Muscle layer of duodenum (tissue), 2 donors: ENCODE results near the gene G3BP2.

Source experiments
- H3K27ac ChIP-seq: one replicate; pipeline ENCODE4 v1.7.0; 2013; ENCODE audit warnings: mild to moderate bottlenecking, low read length
- H3K27me3 ChIP-seq: one replicate; pipeline ENCODE4 v1.7.0; 2013; ENCODE audit warnings: low read depth, mild to moderate bottlenecking, control low read depth, low read length
- H3K36me3 ChIP-seq, 2 donors: one replicate each; pipeline ENCODE4 v1.7.0; 2013; ENCODE audit warnings: low read length in 2 of 2, control low read depth in 1 of 2, mild to moderate bottlenecking in 1 of 2; ENCODE audit not compliant: insufficient read depth in 2 of 2, control insufficient read depth in 1 of 2
- H3K4me1 ChIP-seq, 2 donors: one replicate each; pipeline ENCODE4 v1.7.0; 2013; ENCODE audit warnings: low read length in 2 of 2, mild to moderate bottlenecking in 2 of 2, control low read depth in 1 of 2, moderate library complexity in 1 of 2; ENCODE audit not compliant: insufficient read depth in 2 of 2, control insufficient read depth in 1 of 2
- H3K4me3 ChIP-seq, 2 donors: one replicate each; pipeline ENCODE4 v1.7.0; 2013; ENCODE audit warnings: low read length in 2 of 2, low read depth in 1 of 2, mild to moderate bottlenecking in 1 of 2
- H3K9me3 ChIP-seq, 2 donors: one replicate each; pipeline ENCODE4 v1.7.0; 2013; ENCODE audit warnings: low read length in 2 of 2, control low read depth in 1 of 2, mild to moderate bottlenecking in 1 of 2; ENCODE audit not compliant: control insufficient read depth in 1 of 2
- donor health status: healthy.

Gene G3BP2

GRCh38 chr4:75662626-75663025 is 10.6 kb downstream of the G3BP2 start:
- H3K4me1 ChIP-seq, result peaks cover 9 to 12% of the 10 kb centered on the region in 2 donors
- H3K27ac ChIP-seq, result no peak overlapping the region

GRCh38 chr4:75660491-75660890 is 12.7 kb downstream of the G3BP2 start:
- Histone ChIP-seq H3K27me3 (no peaks in the 10 kb centered on the region), H3K4me3 (no peak overlapping the region), H3K4me1 (peaks cover 2 to 7% of the 10 kb centered on the region in 2 donors), H3K36me3 (peaks cover 14 to 19% of the 10 kb centered on the region in 2 donors), H3K27ac (no peak overlapping the region), H3K9me3 (no peaks in the 10 kb centered on the region)

More at GRCh38 chr4:75662626-75663025, 10.6 kb downstream of the G3BP2 start:
- no peaks in the 10 kb centered on the region for H3K27me3 ChIP-seq
- H3K9me3 ChIP-seq, result no peaks in the 10 kb centered on the region
- H3K36me3 ChIP-seq, result peaks cover 7 to 15% of the 10 kb centered on the region in 2 donors
- H3K4me3 ChIP-seq, result no peak overlapping the region

- peaks cover 0 to 7% of the 10 kb centered on the region in 2 donors for H3K4me1 ChIP-seq
- no peaks in the 10 kb centered on the region for H3K9me3 ChIP-seq
- H3K4me3 ChIP-seq, result no peak overlapping the region
- no peak overlapping the region for H3K27ac ChIP-seq
- H3K27me3 ChIP-seq, result no peaks in the 10 kb centered on the region
- peaks cover 20 to 21% of the 10 kb centered on the region in 2 donors for H3K36me3 ChIP-seq
These were observed 13.6 kb downstream of the G3BP2 start for GRCh38 chr4:75659512-75660031.

- H3K27me3 ChIP-seq, result no peaks in the 10 kb centered on the region
- H3K27ac ChIP-seq, result no peak overlapping the region
- H3K36me3 ChIP-seq, result peaks cover 26% of the 10 kb centered on the region in 2 donors
- no peaks in the 10 kb centered on the region for H3K9me3 ChIP-seq
- H3K4me1 ChIP-seq, result peaks cover 0 to 7% of the 10 kb centered on the region in 2 donors
- H3K4me3 ChIP-seq, result no peak overlapping the region
These were observed 14.3 kb downstream of the G3BP2 start for GRCh38 chr4:75658876-75659275.

- Histone ChIP-seq H3K4me3 (no peak overlapping the region), H3K4me1 (no peaks in the 10 kb centered on the region), H3K36me3 (peaks cover 22 to 40% of the 10 kb centered on the region in 2 donors), H3K27me3 (no peaks in the 10 kb centered on the region), H3K9me3 (no peaks in the 10 kb centered on the region), H3K27ac (no peak overlapping the region)
These were observed 17.6 kb downstream of the G3BP2 start for GRCh38 chr4:75655562-75655961.

- Histone ChIP-seq H3K4me3 (no peak overlapping the region), H3K36me3 (peaks cover 21 to 40% of the 10 kb centered on the region in 2 donors), H3K27me3 (no peaks in the 10 kb centered on the region), H3K27ac (no peak overlapping the region), H3K9me3 (no peaks in the 10 kb centered on the region), H3K4me1 (no peaks in the 10 kb centered on the region)
These were observed 18.3 kb downstream of the G3BP2 start for GRCh38 chr4:75654905-75655304.

- H3K27ac ChIP-seq, result no peak overlapping the region
- no peak overlapping the region for H3K4me3 ChIP-seq
- no peaks in the 10 kb centered on the region for H3K27me3 ChIP-seq
- H3K9me3 ChIP-seq, result no peaks in the 10 kb centered on the region
- no peaks in the 10 kb centered on the region for H3K4me1 ChIP-seq
- H3K36me3 ChIP-seq, result peaks cover 21 to 40% of the 10 kb centered on the region in 2 donors
These were observed 19.2 kb downstream of the G3BP2 start for GRCh38 chr4:75653845-75654503.

- no peaks in the 10 kb centered on the region for H3K4me1 ChIP-seq
- peaks cover 44% of the 10 kb centered on the region in 2 donors for H3K36me3 ChIP-seq
- no peak overlapping the region for H3K27ac ChIP-seq
- H3K4me3 ChIP-seq, result no peak overlapping the region
- no peaks in the 10 kb centered on the region for H3K27me3 ChIP-seq
- no peaks in the 10 kb centered on the region for H3K9me3 ChIP-seq
These were observed 29.1 kb downstream of the G3BP2 start for GRCh38 chr4:75644095-75644494.

GRCh38 chr4:75643651-75644050 is 29.6 kb downstream of the G3BP2 start:
- Histone ChIP-seq H3K4me3 (no peak overlapping the region), H3K4me1 (no peaks in the 10 kb centered on the region), H3K27ac (no peak overlapping the region), H3K9me3 (no peaks in the 10 kb centered on the region), H3K36me3 (peaks cover 44% of the 10 kb centered on the region in 2 donors), H3K27me3 (no peaks in the 10 kb centered on the region)

GRCh38 chr4:75639124-75639695 is 34.0 kb downstream of the G3BP2 start:
- peaks cover 4 to 5% of the 10 kb centered on the region in 2 donors for H3K36me3 ChIP-seq
- H3K27me3 ChIP-seq, result no peaks in the 10 kb centered on the region
- no peaks in the 10 kb centered on the region for H3K4me1 ChIP-seq
- no peak overlapping the region for H3K27ac ChIP-seq
- no peak overlapping the region for H3K4me3 ChIP-seq
- H3K9me3 ChIP-seq, result no peaks in the 10 kb centered on the region

- no peaks in the 10 kb centered on the region for H3K4me1 ChIP-seq
- no peaks in the 10 kb centered on the region for H3K9me3 ChIP-seq
- no peak overlapping the region for H3K4me3 ChIP-seq
- no peaks in the 10 kb centered on the region for H3K27me3 ChIP-seq
- no peak overlapping the region for H3K27ac ChIP-seq
- H3K36me3 ChIP-seq, result no peaks in the 10 kb centered on the region
These were observed 35.4 kb downstream of the G3BP2 start for GRCh38 chr4:75637827-75638226.
